ENCODE measurements around the gene SLC41A1.

SLC41A1 gene

DNA sequence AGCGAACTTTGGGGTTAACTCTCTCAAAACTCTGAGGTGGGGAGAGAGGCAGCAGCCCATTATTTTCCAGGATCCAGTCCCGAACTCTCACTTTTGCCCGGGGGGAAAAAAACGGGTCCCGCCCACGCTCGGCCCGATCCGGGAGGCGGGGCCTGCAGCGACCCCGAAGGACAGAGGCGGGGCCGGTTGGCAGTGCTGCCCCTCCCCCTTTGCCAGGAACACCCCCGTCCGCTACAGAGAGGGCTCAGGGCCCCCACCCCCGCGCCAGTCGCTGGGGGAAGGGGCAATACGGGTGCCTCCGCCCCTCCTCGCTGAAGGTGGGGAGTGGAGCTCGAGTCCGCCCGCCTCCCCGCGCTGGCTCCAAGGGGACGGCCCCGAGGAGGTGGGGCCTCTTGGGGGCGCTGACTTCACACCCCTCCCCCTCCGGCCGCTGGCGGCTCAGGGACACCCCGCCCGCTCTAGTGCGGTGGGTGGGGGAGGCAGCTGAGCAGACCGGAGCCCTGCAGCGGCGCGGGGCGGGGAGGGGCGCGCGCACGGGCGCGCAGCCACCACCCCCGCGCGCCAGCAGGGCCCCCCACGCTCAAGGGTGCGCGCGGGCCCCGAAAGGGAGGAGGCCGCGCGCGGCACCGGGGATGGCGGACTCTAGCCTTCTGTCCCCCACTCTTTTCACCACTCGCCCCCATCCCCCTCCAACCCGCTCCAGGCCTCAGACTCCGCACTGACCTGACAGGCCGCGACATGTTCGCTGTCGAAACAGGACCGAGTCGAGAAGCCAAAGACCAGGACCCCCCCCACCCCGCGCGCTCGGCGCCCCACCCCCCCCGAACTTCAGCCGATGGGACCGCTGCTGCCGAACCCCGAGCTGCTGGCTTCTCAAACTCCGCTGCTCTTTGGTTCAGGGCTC is 63.5 kb downstream of the SLC41A1 start:
- H4K20me1 ChIP-seq = peaks cover 44 to 50% (median 48%) of the 10 kb centered on the region in 11 experiments; a peak in 21 of 22 replicates
- peak overlapping the region; percentile 81 to 95 (median 87); a peak in 19 of 22 replicates for H3K4me2 ChIP-seq

GRCh38 chr1:205748403-205749233 is 64.4 kb downstream of the SLC41A1 start:
- Histone ChIP-seq H4K20me1 (peaks cover 53 to 59% (median 57%) of the 10 kb centered on the region in 11 experiments), H3K36me3 (peaks cover 0 to 53% (median 40%) of the 10 kb centered on the region in 11 experiments; a peak in 14 of 22 replicates), H3K4me3 (peak overlapping the region; percentile 65 to 88 (median 81)), H3K4me1 (peaks cover 21 to 39% (median 28%) of the 10 kb centered on the region in 10 experiments), H3K9me3 (replicated peaks in 1 of 11) (no peaks in the 10 kb centered on the region), H3K27me3 (no peaks in the 10 kb centered on the region), H3K9ac (peak overlapping the region; percentile 92 to 99 (median 98)), H3K27ac (peak overlapping the region; percentile 90 to 100 (median 96)), H3K4me2 (peak overlapping the region; percentile 81 to 95 (median 87))
- TF ChIP-seq Cebpa-rat (IDR thresholded peaks at IDR 0.05) = no peak

More for the DNA sequence above, 63.5 kb downstream of the SLC41A1 start:
- TF ChIP-seq Cebpa-rat (IDR thresholded peaks at IDR 0.05) = no peak
- H3K4me1 ChIP-seq = peaks cover 21 to 35% (median 26%) of the 10 kb centered on the region in 10 experiments
- H3K36me3 ChIP-seq = peaks cover 0 to 44% (median 32%) of the 10 kb centered on the region in 11 experiments; a peak in 14 of 22 replicates
- peak overlapping the region; percentile 90 to 100 (median 96) for H3K27ac ChIP-seq
- H3K9ac ChIP-seq = peak overlapping the region; percentile 92 to 99 (median 98)
- H3K27me3 ChIP-seq = no peaks in the 10 kb centered on the region
- H3K9me3 ChIP-seq (replicated peaks in 1 of 11) = no peaks in the 10 kb centered on the region
- H3K4me3 ChIP-seq = peak overlapping the region; percentile 65 to 88 (median 81)

DNA sequence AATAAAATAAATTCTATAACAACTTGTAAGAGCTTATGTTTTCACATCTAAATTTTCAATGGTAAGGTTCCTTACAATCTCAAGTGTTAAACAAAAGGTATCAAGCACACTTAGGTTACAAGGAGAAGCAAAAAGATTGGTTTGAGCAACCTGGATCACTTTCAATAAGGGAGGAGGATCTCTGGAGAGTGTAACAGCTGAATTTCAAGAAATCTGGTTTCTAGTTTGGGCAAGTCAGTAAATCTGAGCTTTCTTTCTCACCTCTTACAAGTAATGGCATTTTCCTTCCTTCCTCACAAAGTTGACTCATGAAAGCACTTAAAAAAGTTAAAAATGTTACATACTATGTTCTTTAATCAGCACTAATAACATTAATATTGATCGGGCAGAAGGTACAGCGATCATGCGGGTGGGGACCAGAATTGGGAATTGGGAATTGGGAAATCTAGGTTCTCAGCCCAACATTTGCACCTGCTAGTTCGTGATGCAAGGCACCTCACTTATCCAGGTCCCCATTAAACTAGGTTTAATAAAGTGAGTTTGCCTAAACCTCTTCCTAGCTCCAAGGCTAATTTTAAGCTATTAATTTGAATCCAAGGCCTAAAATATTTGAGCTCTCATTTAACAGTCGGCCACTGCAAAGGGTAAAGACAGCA is 66.1 kb downstream of the SLC41A1 start:
- TF ChIP-seq Cebpa-rat (IDR thresholded peaks at IDR 0.05) = no peak
- peaks cover 70 to 76% (median 74%) of the 10 kb centered on the region in 11 experiments for H4K20me1 ChIP-seq
- H3K9me3 ChIP-seq (replicated peaks in 1 of 11) = no peaks in the 10 kb centered on the region
- H3K4me2 ChIP-seq = peak overlapping the region; percentile 73 to 95 (median 87)
- peaks cover 28 to 57% (median 40%) of the 10 kb centered on the region in 10 experiments for H3K4me1 ChIP-seq
- peaks cover 0 to 70% (median 47%) of the 10 kb centered on the region in 11 experiments; a peak in 15 of 22 replicates for H3K36me3 ChIP-seq
- peak overlapping the region in 8 of 10 experiments; percentile 76 to 87 (median 81); a peak in 9 of 20 replicates for H3K4me3 ChIP-seq
- H3K27ac ChIP-seq = no peak overlapping the region
- H3K9ac ChIP-seq = peak overlapping the region in 7 of 11 experiments; percentile 21 to 99 (median 92); a peak in 9 of 22 replicates
- no peaks in the 10 kb centered on the region for H3K27me3 ChIP-seq

DNA sequence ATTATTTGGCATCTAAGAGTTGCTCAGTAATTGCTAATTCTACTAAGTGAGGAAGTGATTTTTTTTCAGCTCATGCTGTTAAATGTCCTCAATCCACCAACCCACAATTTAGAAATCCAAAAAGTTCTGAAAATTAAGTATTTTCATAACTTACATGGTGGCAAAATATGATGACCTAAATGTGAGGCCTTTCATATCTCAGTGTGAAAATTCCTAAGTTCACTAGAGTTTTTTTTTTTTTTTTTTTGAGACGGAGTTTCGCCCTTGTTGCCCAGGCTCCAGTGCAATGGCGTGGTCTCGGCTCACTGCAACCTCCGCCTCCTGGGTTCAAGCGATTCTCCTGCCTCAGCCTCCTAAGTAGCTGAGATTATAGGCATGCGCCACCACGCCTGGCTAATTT is 68.6 kb downstream of the SLC41A1 start:
- Histone ChIP-seq H3K27ac (no peak overlapping the region), H4K20me1 (peaks cover 95 to 100% (median 98%) of the 10 kb centered on the region in 11 experiments), H3K4me1 (peaks cover 31 to 62% (median 47%) of the 10 kb centered on the region in 10 experiments), H3K9ac (no peak overlapping the region), H3K27me3 (no peaks in the 10 kb centered on the region), H3K4me3 (no peak overlapping the region), H3K36me3 (peaks cover 4 to 95% (median 70%) of the 10 kb centered on the region in 11 experiments; a peak in 19 of 22 replicates), H3K9me3 (replicated peaks in 1 of 11) (no peaks in the 10 kb centered on the region), H3K4me2 (peak overlapping the region in 1 of 11 experiments; percentile 3; a peak in 1 of 22 replicates)
- no peak for TF ChIP-seq Cebpa-rat (IDR thresholded peaks at IDR 0.05)

DNA sequence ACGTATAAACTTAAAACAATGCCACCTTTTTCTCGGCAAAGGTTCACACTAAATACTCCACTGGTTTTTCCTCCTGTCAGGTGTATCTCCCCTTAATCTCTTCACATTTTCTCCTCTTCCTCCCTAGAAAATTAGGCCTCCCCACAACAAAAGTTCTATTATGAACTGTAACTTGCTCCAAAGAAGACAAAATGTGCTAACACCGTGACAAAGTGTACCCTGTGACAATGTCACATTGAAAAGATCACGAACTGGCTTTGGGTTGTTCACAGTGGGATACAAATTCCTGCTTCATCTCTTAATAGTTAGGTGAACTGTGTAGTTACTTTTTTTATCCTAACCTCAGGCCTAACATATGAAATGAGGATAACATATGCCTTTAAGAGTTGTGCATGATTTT is 69.0 kb downstream of the SLC41A1 start:
- Histone ChIP-seq H3K36me3 (peaks cover 6 to 99% (median 74%) of the 10 kb centered on the region in 11 experiments; a peak in 21 of 22 replicates), H3K27me3 (no peaks in the 10 kb centered on the region), H3K9me3 (replicated peaks in 1 of 11) (no peaks in the 10 kb centered on the region), H4K20me1 (peaks cover 98 to 100% (median 100%) of the 10 kb centered on the region in 11 experiments), H3K27ac (no peak overlapping the region), H3K4me3 (no peak overlapping the region), H3K4me2 (peak overlapping the region in 4 of 11 experiments; percentile 3 to 12 (median 8); a peak in 2 of 22 replicates), H3K9ac (no peak overlapping the region), H3K4me1 (peaks cover 32 to 62% (median 47%) of the 10 kb centered on the region in 10 experiments)
- no peak for TF ChIP-seq Cebpa-rat (IDR thresholded peaks at IDR 0.05)

DNA sequence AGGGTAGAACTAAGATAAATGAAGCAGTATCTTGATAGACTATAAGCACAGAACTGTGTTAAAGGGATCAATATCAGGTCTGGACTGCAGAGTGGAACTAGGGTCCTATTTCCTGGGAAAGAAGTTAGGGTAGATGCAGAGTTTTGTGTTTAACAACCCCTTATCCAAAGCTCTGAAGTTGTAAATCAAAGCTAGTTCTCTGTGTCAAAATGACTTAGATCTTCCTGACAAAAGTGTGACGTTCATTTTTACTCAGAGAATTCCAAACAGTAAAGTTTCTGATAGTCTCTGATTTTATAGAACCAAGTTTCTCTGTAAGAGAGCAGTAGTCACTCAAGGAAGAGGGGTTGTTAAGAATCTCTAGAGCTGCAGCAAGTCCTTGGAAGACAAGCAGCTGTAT is 71.3 kb downstream of the SLC41A1 start:
- peaks cover 18 to 54% (median 30%) of the 10 kb centered on the region in 10 experiments for H3K4me1 ChIP-seq
- H3K27me3 ChIP-seq = no peaks in the 10 kb centered on the region
- no peak for TF ChIP-seq Cebpa-rat (IDR thresholded peaks at IDR 0.05)
- H3K9ac ChIP-seq = no peak overlapping the region; a peak in 1 of 22 replicates
- H3K9me3 ChIP-seq (replicated peaks in 1 of 11) = no peaks in the 10 kb centered on the region
- H3K36me3 ChIP-seq = peaks cover 7 to 100% (median 81%) of the 10 kb centered on the region in 11 experiments
- no peak overlapping the region for H3K4me3 ChIP-seq
- H3K27ac ChIP-seq = no peak overlapping the region
- peak overlapping the region in 3 of 11 experiments; percentile 4 to 31 (median 21); a peak in 2 of 22 replicates for H3K4me2 ChIP-seq
- H4K20me1 ChIP-seq = peaks cover 96 to 100% (median 100%) of the 10 kb centered on the region in 11 experiments

- Histone ChIP-seq H3K27me3 (no peaks in the 10 kb centered on the region), H3K4me3 (no peak overlapping the region), H4K20me1 (peaks cover 94 to 100% (median 100%) of the 10 kb centered on the region in 11 experiments), H3K9me3 (replicated peaks in 1 of 11) (no peaks in the 10 kb centered on the region), H3K27ac (no peak overlapping the region), H3K36me3 (peaks cover 16 to 100% (median 80%) of the 10 kb centered on the region in 11 experiments), H3K4me2 (no peak overlapping the region), H3K9ac (no peak overlapping the region), H3K4me1 (peaks cover 8 to 45% (median 18%) of the 10 kb centered on the region in 10 experiments; a peak in 17 of 20 replicates)
- no peak for TF ChIP-seq Cebpa-rat (IDR thresholded peaks at IDR 0.05)
These were observed 73.4 kb downstream of the SLC41A1 start for GRCh38 chr1:205739348-205740160.
